Glutamatergic neuron (in vitro differentiated cells): ENCODE results near the gene IL11. TPM values are rescaled to one million over a fixed set of nuclear protein-coding genes. Genes with fewer than 3 reads are reported as not detected.
A peak's percentile ranks its signal among the peaks of the same experiment; 100 is the strongest.

ENCODE experiments used
- DNase-seq: peaks from one replicate; pipeline ENCODE4 v3.0.0; 2022
- H3K27ac Mint-ChIP-seq: one replicate; pipeline ENCODE4 v1.8.0; 2020; ENCODE audit warnings: mild to moderate bottlenecking, mixed read lengths, inconsistent platforms; ENCODE audit not compliant: unreplicated experiment
- H3K27me3 Mint-ChIP-seq: one replicate; pipeline ENCODE4 v1.8.0; 2020; ENCODE audit warnings: mild to moderate bottlenecking, moderate library complexity, mixed read lengths, inconsistent platforms; ENCODE audit not compliant: unreplicated experiment
- H3K36me3 Mint-ChIP-seq: one replicate; pipeline ENCODE4 v1.8.0; 2020; ENCODE audit warnings: mild to moderate bottlenecking, mixed read lengths, inconsistent platforms; ENCODE audit not compliant: unreplicated experiment
- H3K4me1 Mint-ChIP-seq: one replicate; pipeline ENCODE4 v1.8.0; 2020; ENCODE audit warnings: mild to moderate bottlenecking, low read depth, mixed read lengths, inconsistent platforms; ENCODE audit not compliant: unreplicated experiment
- H3K4me3 Mint-ChIP-seq: one replicate; pipeline ENCODE4 v1.8.0; 2020; ENCODE audit warnings: mild to moderate bottlenecking, mixed read lengths, inconsistent platforms; ENCODE audit not compliant: unreplicated experiment
- H3K9me3 Mint-ChIP-seq: one replicate; pipeline ENCODE4 v1.8.0; 2020; ENCODE audit warnings: mild to moderate bottlenecking, moderate library complexity, mixed read lengths, inconsistent platforms; ENCODE audit not compliant: unreplicated experiment
- total RNA-seq: library from RNA; stranded (reverse); fragmentation: NEBNext Ultra II Directional; extraction: Animal tissue kit (Norgen Biotek cat#: 25700); gene quantifications from one replicate; pipeline ENCODE4 v1.2.1, GENCODE V29; 2021; ENCODE audit not compliant: unreplicated experiment
- TF ChIP-seq, protein P1 (sequence below): fragments of 200-600 bp; sonication (generic); IDR thresholded peaks from one replicate; pipeline ENCODE4 v1.5.0; 2021; ENCODE audit not compliant: partially characterized antibody, unreplicated experiment

Gene IL11
- total RNA-seq, 1 donor from 2014 or later: 18.1 TPM

DNA sequence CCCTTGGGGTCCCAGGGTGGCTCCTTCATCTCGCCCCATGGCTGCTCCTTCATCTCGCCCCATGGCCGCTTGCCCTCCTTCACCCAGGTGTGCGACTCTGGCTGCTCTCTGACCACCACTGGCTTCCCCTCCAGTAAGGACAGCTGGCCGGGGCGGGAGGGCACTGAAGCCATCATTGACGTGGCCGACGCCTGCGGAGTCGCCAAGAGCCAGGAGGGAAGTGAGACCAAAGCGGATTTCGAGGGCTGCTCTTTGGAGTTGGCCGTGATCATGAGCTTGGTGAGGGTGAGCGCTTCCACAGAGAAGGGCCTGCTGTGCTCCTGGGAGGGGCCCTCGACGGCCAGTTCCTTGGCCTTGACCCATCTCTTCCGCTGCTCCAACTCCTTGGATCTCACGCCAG is 11.8 kb downstream of the IL11 start:
- no peak for DNase-seq
- H3K27me3 Mint-ChIP-seq: peaks cover 4% of the 10 kb centered on the region
- H3K4me3 Mint-ChIP-seq: no peak overlapping the region
- H3K27ac Mint-ChIP-seq: no peak overlapping the region
- peaks cover 3% of the 10 kb centered on the region for H3K4me1 Mint-ChIP-seq
- no peaks in the 10 kb centered on the region for H3K36me3 Mint-ChIP-seq
- H3K9me3 Mint-ChIP-seq: no peaks in the 10 kb centered on the region
- TF ChIP-seq, protein P1, sequence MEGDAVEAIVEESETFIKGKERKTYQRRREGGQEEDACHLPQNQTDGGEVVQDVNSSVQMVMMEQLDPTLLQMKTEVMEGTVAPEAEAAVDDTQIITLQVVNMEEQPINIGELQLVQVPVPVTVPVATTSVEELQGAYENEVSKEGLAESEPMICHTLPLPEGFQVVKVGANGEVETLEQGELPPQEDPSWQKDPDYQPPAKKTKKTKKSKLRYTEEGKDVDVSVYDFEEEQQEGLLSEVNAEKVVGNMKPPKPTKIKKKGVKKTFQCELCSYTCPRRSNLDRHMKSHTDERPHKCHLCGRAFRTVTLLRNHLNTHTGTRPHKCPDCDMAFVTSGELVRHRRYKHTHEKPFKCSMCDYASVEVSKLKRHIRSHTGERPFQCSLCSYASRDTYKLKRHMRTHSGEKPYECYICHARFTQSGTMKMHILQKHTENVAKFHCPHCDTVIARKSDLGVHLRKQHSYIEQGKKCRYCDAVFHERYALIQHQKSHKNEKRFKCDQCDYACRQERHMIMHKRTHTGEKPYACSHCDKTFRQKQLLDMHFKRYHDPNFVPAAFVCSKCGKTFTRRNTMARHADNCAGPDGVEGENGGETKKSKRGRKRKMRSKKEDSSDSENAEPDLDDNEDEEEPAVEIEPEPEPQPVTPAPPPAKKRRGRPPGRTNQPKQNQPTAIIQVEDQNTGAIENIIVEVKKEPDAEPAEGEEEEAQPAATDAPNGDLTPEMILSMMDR: no peak

DNA sequence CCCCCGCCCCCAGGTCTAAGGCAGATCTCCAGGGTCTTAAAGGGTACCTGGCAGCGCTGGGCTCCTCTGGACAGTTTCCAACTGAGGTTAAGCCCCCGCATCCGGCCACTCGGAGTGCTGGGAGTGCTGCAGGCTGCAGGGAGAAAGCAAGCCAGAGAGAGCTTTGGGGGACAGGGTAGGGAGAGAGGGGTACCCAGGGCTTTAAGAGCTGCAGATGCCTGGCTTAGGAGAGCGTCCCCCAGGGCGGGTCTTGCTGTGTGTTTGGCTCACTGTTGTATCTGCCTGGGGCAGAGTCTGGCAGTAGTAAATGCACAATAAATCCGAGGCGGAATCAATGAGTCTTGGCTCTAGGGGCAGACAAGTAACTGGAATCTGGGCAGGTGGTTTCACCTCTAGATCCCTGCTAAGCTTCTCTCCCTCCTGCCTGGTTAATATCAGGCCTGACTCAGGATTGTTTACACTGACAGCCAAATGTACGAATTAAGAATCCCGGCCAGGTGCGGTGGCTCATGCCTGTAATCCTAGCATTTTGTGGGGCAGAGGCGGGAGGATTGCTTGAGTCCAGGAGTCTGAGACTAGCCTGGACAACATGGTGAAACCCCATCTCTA is 14.9 kb downstream of the IL11 start:
- H3K27me3 Mint-ChIP-seq: peaks cover 17% of the 10 kb centered on the region
- H3K27ac Mint-ChIP-seq: no peak overlapping the region
- H3K4me3 Mint-ChIP-seq: no peak overlapping the region
- no peak for DNase-seq
- peaks cover 10% of the 10 kb centered on the region for H3K9me3 Mint-ChIP-seq
- TF ChIP-seq, protein P1: no peak
- no peaks in the 10 kb centered on the region for H3K36me3 Mint-ChIP-seq
- H3K4me1 Mint-ChIP-seq: peaks cover 6% of the 10 kb centered on the region

DNA sequence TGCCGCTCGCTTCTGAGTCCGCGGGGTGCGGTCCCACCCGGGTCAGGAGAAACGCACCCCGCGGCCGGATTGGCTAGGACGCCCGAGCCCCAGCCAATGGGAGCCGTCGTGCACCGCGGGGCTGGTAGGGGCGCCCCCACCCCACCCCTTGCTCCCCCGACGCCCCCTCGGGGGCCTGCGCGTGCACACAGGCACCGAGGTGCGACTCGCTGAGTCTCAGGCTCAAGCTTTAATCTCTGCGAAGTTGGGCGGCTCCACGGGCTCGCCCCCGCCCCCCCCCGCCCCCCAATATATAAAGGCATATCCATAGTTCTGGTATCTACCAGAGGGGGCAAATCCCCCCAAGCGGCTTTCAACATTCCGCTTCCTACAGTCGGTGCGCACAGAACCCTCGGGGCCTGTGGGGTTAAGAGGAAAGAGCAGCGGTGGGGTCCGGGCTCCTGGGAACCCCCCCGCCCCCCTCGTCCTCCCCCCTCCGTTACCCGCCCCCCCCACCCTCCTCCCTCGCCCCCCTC is 15.5 kb downstream of the IL11 start, which contains the start of gene COX6B2:
COX6B2 (minus strand) TSS at position 22 of the 515 bp plus-strand sequence. CDS start 198 bp downstream, outside the sequence.
- H3K4me1 Mint-ChIP-seq: peaks cover 6% of the 10 kb centered on the region
- peaks cover 17% of the 10 kb centered on the region for H3K27me3 Mint-ChIP-seq
- H3K9me3 Mint-ChIP-seq: peaks cover 10% of the 10 kb centered on the region
- TF ChIP-seq, protein P1: peak; percentile 17
- H3K27ac Mint-ChIP-seq: no peak within 1 kb of the TSS
- peak within 1 kb of the TSS; percentile 75 for H3K4me3 Mint-ChIP-seq
- no peaks in the 10 kb centered on the region for H3K36me3 Mint-ChIP-seq
- DNase-seq: no peak

DNA sequence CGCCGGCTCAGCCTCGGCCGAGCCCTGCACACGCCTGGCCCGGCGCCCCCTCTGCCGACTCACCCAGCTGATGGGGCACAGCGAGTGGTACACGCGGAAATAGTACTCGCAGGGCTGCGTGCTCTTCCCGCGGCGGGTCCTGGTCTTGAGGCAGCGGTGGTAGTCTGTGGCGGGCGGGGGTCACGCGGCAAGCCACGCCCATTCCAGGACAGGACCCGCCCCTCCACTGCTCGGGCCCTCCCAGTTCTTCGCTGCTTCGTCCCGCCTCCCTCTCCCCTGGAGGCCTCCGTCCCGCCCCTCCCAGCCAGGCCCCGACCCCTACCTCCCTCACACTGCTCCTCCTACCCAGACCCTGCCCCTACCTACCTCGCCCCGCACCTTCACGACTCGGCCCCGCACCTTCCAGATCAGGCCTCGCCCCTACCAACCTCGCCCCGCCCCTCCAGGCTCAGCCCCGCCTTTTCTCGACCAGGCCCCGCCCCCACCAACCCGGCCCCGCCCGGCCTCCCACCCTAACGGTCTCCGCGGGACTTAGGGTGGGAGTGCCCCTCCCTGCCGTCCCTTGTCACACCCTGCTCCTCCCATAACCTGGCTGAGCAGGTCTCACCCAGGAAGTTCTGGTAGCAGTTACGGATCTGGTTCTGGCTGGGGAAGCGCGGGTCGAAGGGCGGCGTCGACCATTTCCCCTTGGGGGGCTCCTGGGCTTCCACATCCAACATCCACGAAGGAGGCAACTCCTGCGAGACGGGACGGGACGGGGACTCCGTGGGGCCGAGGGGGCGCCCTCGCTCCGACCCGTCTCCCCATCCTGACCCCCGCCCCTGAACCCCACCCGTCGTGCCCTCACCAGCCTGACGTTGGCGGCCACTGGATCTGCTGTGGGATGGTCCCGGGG is 16.2 kb downstream of the IL11 start:
- Mint-ChIP-seq H3K4me1 (peaks cover 6% of the 10 kb centered on the region), H3K27me3 (peaks cover 17% of the 10 kb centered on the region), H3K9me3 (peaks cover 10% of the 10 kb centered on the region), H3K4me3 (peak overlapping the region; percentile 75), H3K36me3 (no peaks in the 10 kb centered on the region), H3K27ac (no peak overlapping the region)
- TF ChIP-seq, protein P1: no peak
- peak; percentile 84 for DNase-seq
